Measurements from ENCODE around the gene AATF. TPM values are rescaled to one million over a fixed set of nuclear protein-coding genes. Genes with fewer than 3 reads are reported as not detected.
"Not testable (repeated sequence)": the region's sequence is repeated elsewhere in the genome, so short reads cannot be mapped to it uniquely, and the experiment has no call there.

AATF gene
- total RNA-seq, 4 donors from 2014 or later: 26.9 to 57.8 (median 35.4) TPM

GRCh38 chr17:37067555-37068111 is 118.9 kb downstream of the AATF start:
- TF ChIP-seq CTCF (IDR thresholded peaks at IDR 0.05) (peak in 2 of 6 experiments; percentile 3 to 22), POLR2A (IDR thresholded peaks at IDR 0.05) (peak; percentile 74 to 78)
- H3K27me3 ChIP-seq: no peaks in the 10 kb centered on the region
- peak in 2 of 3 donors; percentile 89 to 90 for DNase-seq
- H3K27ac ChIP-seq: peak overlapping the region in 3 of 4 donors; percentile 68 to 90 (median 86)
- H3K4me1 ChIP-seq: peaks cover 0 to 18% (median 0%) of the 10 kb centered on the region in 4 donors
- no peaks in the 10 kb centered on the region for H3K9me3 ChIP-seq
- H3K36me3 ChIP-seq: no peaks in the 10 kb centered on the region
- H3K4me3 ChIP-seq: peak overlapping the region in 2 of 4 donors; percentile 29 to 30

- peak in 2 of 3 donors; percentile 55 to 75 for DNase-seq
- no peak for TF ChIP-seq CTCF (IDR thresholded peaks at IDR 0.05)
- TF ChIP-seq POLR2A (IDR thresholded peaks at IDR 0.05): no peak
- peaks cover 0 to 18% (median 0%) of the 10 kb centered on the region in 4 donors for H3K4me1 ChIP-seq
- H3K27me3 ChIP-seq: no peaks in the 10 kb centered on the region
- H3K27ac ChIP-seq: peak overlapping the region in 3 of 4 donors; percentile 68 to 90 (median 86)
- no peaks in the 10 kb centered on the region for H3K9me3 ChIP-seq
- no peaks in the 10 kb centered on the region for H3K36me3 ChIP-seq
- H3K4me3 ChIP-seq: peak overlapping the region in 2 of 4 donors; percentile 29 to 30
These were observed 119.5 kb downstream of the AATF start for GRCh38 chr17:37068266-37068665.

GRCh38 chr17:37069087-37069486 is 120.3 kb downstream of the AATF start:
- no peaks in the 10 kb centered on the region for H3K27me3 ChIP-seq
- H3K4me3 ChIP-seq: peak overlapping the region in 1 of 4 donors; percentile 29
- H3K27ac ChIP-seq: peak overlapping the region in 3 of 4 donors; percentile 68 to 90 (median 86)
- H3K4me1 ChIP-seq: peaks cover 0 to 18% (median 0%) of the 10 kb centered on the region in 4 donors
- no peaks in the 10 kb centered on the region for H3K9me3 ChIP-seq
- TF ChIP-seq POLR2A (IDR thresholded peaks at IDR 0.05) (no peak), CTCF (IDR thresholded peaks at IDR 0.05) (no peak)
- no peak for DNase-seq
- no peaks in the 10 kb centered on the region for H3K36me3 ChIP-seq

GRCh38 chr17:37073464-37073863 is 124.7 kb downstream of the AATF start:
- DNase-seq, H3K36me3 ChIP-seq, H3K27me3 ChIP-seq, H3K9me3 ChIP-seq, H3K4me3 ChIP-seq, H3K4me1 ChIP-seq, H3K27ac ChIP-seq: not testable (repeated sequence)

GRCh38 chr17:37079065-37079708 is 130.4 kb downstream of the AATF start:
- Histone ChIP-seq H3K9me3 (no peaks in the 10 kb centered on the region), H3K27ac (no peak overlapping the region), H3K4me3 (no peak overlapping the region), H3K27me3 (no peaks in the 10 kb centered on the region), H3K36me3 (no peaks in the 10 kb centered on the region), H3K4me1 (no peaks in the 10 kb centered on the region)
- no peak for TF ChIP-seq CTCF (IDR thresholded peaks at IDR 0.05)
- TF ChIP-seq POLR2A (IDR thresholded peaks at IDR 0.05): no peak
- DNase-seq: no peak

- no peaks in the 10 kb centered on the region for H3K9me3 ChIP-seq
- no peaks in the 10 kb centered on the region for H3K36me3 ChIP-seq
- no peak overlapping the region for H3K27ac ChIP-seq
- TF ChIP-seq CTCF (IDR thresholded peaks at IDR 0.05): no peak
- TF ChIP-seq POLR2A (IDR thresholded peaks at IDR 0.05): no peak
- no peak for DNase-seq
- H3K4me1 ChIP-seq: no peaks in the 10 kb centered on the region
- H3K4me3 ChIP-seq: no peak overlapping the region
- H3K27me3 ChIP-seq: no peaks in the 10 kb centered on the region
These were observed 131.0 kb downstream of the AATF start for GRCh38 chr17:37079735-37080134.

All from Peyer's patch (tissue), 4 donors.